SK-N-SH treated with all-trans-retinoic acid at 6 μM for 48 hours (cell line): ENCODE data around the gene SPEM1.
A peak's percentile ranks its signal among the peaks of the same experiment; 100 is the strongest.

Experiments
- ATAC-seq: fragments of 200-7000 bp; cut with Tn5 transposase; 3 replicates; pipeline ENCODE4 v1.9.1; 2020; ENCODE audit warnings: mild to moderate bottlenecking, moderate library complexity
- ARNTL ChIP-seq: fragments of 450-650 bp; formaldehyde crosslinking; IDR thresholded peaks from 2 replicates; pipeline ENCODE4 v1.5.0; 2020; ENCODE audit warnings: low read depth, mild to moderate bottlenecking, moderate library complexity, borderline replicate concordance
- BACH2 ChIP-seq: fragments of 250-450 bp; sonication (Bioruptor Pico); IDR thresholded peaks from 2 replicates; pipeline ENCODE4 v1.9.0; 2021; ENCODE audit warnings: mild to moderate bottlenecking, borderline replicate concordance
- CSDC2 ChIP-seq: fragments of 250-450 bp; sonication (Bioruptor Pico); IDR thresholded peaks from 2 replicates; pipeline ENCODE4 v1.5.0; 2020; ENCODE audit warnings: mild to moderate bottlenecking, moderate library complexity
- ESRRG ChIP-seq: fragments of 250-450 bp; sonication (Bioruptor Pico); IDR thresholded peaks from 2 replicates; pipeline ENCODE4 v1.6.1; 2021; ENCODE audit warnings: mild to moderate bottlenecking
- GLIS3 ChIP-seq: fragments of 250-450 bp; sonication (Bioruptor Pico); IDR thresholded peaks from 2 replicates; pipeline ENCODE4 v1.5.0; 2020; ENCODE audit warnings: mild to moderate bottlenecking, moderate library complexity
- ISL1 ChIP-seq: fragments of 250-450 bp; sonication (Bioruptor Pico); IDR thresholded peaks from 2 replicates; pipeline ENCODE4 v2.1.2; 2022; ENCODE audit warnings: mild to moderate bottlenecking, moderate library complexity
- OSR1 ChIP-seq: fragments of 250-450 bp; sonication (Bioruptor Pico); IDR thresholded peaks from 2 replicates; pipeline ENCODE4 v1.8.0; 2022; ENCODE audit warnings: moderate library complexity, mild to moderate bottlenecking, inconsistent platforms
- POU6F1 ChIP-seq: fragments of 250-450 bp; sonication (Bioruptor Pico); IDR thresholded peaks from 2 replicates; pipeline ENCODE4 v1.8.0; 2021; ENCODE audit warnings: low read depth, mild to moderate bottlenecking, moderate library complexity, borderline replicate concordance
- RARB ChIP-seq: fragments of 250-450 bp; sonication (Bioruptor Pico); IDR thresholded peaks from 2 replicates; pipeline ENCODE4 v1.8.0; 2021; ENCODE audit warnings: mild to moderate bottlenecking, moderate library complexity
- SNAI2 ChIP-seq: fragments of 250-450 bp; sonication (Bioruptor Pico); IDR thresholded peaks from 2 replicates; pipeline ENCODE4 v1.5.0; 2020; ENCODE audit warnings: mild to moderate bottlenecking, moderate library complexity
- TOX ChIP-seq: fragments of 250-450 bp; sonication (Bioruptor Pico); IDR thresholded peaks from 2 replicates; pipeline ENCODE4 v1.8.0; 2021; ENCODE audit warnings: mild to moderate bottlenecking, moderate library complexity, borderline replicate concordance
- TSHZ2 ChIP-seq: fragments of 250-450 bp; sonication (Bioruptor Pico); IDR thresholded peaks from 2 replicates; pipeline ENCODE4 v1.5.0; 2020; ENCODE audit warnings: mild to moderate bottlenecking, moderate library complexity
- ZC3H10 ChIP-seq: fragments of 250-450 bp; sonication (Bioruptor Pico); IDR thresholded peaks from 2 replicates; pipeline ENCODE4 v1.5.1; 2021; ENCODE audit warnings: mild to moderate bottlenecking, moderate library complexity
- ZFP3 ChIP-seq: fragments of 250-450 bp; sonication (Bioruptor Pico); IDR thresholded peaks from 2 replicates; pipeline ENCODE4 v1.5.0; 2020; ENCODE audit warnings: mild to moderate bottlenecking, moderate library complexity
- ZFP30 ChIP-seq: fragments of 450-650 bp; formaldehyde crosslinking; IDR thresholded peaks from 2 replicates; pipeline ENCODE4 v1.5.0; 2022; ENCODE audit warnings: mild to moderate bottlenecking, moderate library complexity
- ZNF565 ChIP-seq: fragments of 450-650 bp; formaldehyde crosslinking; conservative IDR thresholded peaks from 2 replicates; pipeline ENCODE4 v1.5.0; 2020; ENCODE audit warnings: low read depth, mild to moderate bottlenecking, moderate library complexity
- ZNF70 ChIP-seq: fragments of 450-650 bp; formaldehyde crosslinking; IDR thresholded peaks from 2 replicates; pipeline ENCODE4 v1.5.0; 2020; ENCODE audit warnings: mild to moderate bottlenecking, moderate library complexity
- ZNF8 ChIP-seq: fragments of 450-650 bp; formaldehyde crosslinking; IDR thresholded peaks from 2 replicates; pipeline ENCODE4 v1.5.0; 2020; ENCODE audit warnings: mild to moderate bottlenecking, moderate library complexity
- TF ChIP-seq, protein P1 (sequence below): fragments of 250-450 bp; sonication (Bioruptor Pico); IDR thresholded peaks from 2 replicates; pipeline ENCODE4 v1.5.1; 2020; ENCODE audit warnings: low read depth, mild to moderate bottlenecking, moderate library complexity
- TF ChIP-seq, protein P2 (sequence below): fragments of 250-450 bp; sonication (Bioruptor Pico); IDR thresholded peaks from 2 replicates; pipeline ENCODE4 v1.5.1; 2021; ENCODE audit warnings: mild to moderate bottlenecking, moderate library complexity
- TF ChIP-seq, protein P3 (sequence below): fragments of 250-450 bp; sonication (Bioruptor Pico); IDR thresholded peaks from 2 replicates; pipeline ENCODE4 v1.8.0; 2020; ENCODE audit warnings: mild to moderate bottlenecking, moderate library complexity, borderline replicate concordance

The SPEM1 gene

DNA sequence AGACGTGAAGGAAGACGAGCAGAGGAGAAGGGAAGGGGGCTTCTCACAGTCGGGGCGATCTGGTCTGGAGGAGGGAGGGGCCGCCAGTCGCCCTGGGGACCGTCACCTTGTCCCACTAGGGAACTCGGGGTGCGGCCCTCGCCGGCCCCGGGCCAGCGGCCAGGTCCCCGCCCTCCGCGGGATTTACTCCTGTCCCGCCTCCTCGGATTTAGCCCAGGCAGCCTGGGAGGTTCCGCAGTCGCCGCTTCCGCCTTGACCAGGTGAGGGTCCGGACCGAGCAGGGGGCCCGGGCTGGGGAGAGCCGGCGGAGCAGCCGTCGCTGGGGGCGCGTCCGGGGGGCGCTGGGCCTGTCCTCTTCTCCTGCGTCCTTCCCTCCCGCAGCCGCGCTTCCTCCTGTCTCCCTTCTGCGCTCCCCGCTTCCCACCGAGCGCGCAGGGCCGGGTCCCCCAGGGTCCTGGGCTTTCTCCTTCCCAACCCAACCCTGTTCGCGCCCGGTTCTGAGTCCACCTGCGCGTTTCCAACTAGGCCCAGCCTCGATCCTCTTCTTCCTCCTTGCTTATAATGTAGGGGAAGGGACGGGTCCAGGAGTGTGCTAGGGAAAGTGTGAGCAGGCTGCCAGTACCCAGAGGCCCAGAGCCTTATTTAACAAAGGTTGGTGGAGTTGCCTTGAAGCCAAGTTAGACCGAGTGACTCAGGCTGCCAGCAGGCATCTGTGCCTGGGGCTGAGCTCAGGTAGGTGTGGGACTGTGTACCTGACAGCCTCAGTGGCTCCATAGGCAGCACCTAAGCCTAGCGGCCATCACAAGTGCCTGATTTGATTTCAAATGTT is 39.1 kb upstream of the SPEM1 start, which contains the start of gene TNK1:
Gene TNK1, plus strand, starts transcription at position 235 of the 829 bp plus-strand sequence. CDS start 1,838 bp downstream, outside the sequence.
- TF ChIP-seq BACH2 (CRISPR knock-in tag) (no peak), CSDC2 (CRISPR knock-in tag) (no peak), ZFP30 (no peak), RARB (CRISPR knock-in tag) (no peak), ARNTL (no peak), ESRRG (CRISPR knock-in tag) (no peak), ZFP3 (no peak), OSR1 (CRISPR knock-in tag) (no peak), POU6F1 (CRISPR knock-in tag) (no peak), ZNF8 (no peak), ZNF70 (CRISPR knock-in tag) (no peak), ISL1 (CRISPR knock-in tag) (no peak), SNAI2 (CRISPR knock-in tag) (no peak), GLIS3 (CRISPR knock-in tag) (no peak)
- TF ChIP-seq, protein P1, sequence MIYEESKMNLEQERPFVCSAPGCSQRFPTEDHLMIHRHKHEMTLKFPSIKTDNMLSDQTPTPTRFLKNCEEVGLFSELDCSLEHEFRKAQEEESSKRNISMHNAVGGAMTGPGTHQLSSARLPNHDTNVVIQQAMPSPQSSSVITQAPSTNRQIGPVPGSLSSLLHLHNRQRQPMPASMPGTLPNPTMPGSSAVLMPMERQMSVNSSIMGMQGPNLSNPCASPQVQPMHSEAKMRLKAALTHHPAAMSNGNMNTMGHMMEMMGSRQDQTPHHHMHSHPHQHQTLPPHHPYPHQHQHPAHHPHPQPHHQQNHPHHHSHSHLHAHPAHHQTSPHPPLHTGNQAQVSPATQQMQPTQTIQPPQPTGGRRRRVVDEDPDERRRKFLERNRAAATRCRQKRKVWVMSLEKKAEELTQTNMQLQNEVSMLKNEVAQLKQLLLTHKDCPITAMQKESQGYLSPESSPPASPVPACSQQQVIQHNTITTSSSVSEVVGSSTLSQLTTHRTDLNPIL (CRISPR knock-in tag), result no peak
- TF ChIP-seq, protein P2, sequence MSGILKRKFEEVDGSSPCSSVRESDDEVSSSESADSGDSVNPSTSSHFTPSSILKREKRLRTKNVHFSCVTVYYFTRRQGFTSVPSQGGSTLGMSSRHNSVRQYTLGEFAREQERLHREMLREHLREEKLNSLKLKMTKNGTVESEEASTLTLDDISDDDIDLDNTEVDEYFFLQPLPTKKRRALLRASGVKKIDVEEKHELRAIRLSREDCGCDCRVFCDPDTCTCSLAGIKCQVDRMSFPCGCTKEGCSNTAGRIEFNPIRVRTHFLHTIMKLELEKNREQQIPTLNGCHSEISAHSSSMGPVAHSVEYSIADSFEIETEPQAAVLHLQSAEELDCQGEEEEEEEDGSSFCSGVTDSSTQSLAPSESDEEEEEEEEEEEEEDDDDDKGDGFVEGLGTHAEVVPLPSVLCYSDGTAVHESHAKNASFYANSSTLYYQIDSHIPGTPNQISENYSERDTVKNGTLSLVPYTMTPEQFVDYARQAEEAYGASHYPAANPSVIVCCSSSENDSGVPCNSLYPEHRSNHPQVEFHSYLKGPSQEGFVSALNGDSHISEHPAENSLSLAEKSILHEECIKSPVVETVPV (CRISPR knock-in tag), result no peak
- TF ChIP-seq, protein P3, sequence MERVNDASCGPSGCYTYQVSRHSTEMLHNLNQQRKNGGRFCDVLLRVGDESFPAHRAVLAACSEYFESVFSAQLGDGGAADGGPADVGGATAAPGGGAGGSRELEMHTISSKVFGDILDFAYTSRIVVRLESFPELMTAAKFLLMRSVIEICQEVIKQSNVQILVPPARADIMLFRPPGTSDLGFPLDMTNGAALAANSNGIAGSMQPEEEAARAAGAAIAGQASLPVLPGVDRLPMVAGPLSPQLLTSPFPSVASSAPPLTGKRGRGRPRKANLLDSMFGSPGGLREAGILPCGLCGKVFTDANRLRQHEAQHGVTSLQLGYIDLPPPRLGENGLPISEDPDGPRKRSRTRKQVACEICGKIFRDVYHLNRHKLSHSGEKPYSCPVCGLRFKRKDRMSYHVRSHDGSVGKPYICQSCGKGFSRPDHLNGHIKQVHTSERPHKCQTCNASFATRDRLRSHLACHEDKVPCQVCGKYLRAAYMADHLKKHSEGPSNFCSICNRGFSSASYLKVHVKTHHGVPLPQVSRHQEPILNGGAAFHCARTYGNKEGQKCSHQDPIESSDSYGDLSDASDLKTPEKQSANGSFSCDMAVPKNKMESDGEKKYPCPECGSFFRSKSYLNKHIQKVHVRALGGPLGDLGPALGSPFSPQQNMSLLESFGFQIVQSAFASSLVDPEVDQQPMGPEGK (CRISPR knock-in tag), result no peak
- ATAC-seq, result peak; percentile 12; the same call in 2 of the 3 replicates

DNA sequence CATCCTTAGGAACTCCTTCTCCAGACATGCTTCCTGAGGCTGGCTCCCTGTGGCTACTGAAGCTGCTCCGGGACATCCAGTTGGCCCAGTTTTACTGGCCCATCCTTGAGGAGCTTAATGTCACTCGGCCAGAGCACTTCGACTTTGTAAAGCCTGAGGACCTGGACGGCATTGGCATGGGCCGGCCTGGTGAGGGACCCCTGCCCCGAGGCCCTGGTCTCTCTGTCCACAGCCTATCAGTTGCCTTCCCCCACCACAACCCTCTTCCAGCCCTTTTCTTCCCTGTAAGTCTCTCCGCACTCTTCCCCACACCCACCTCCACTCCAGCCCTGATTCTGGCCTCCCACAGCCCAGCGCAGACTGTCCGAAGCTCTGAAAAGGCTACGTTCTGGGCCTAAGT is 37.2 kb upstream of the SPEM1 start:
- ATAC-seq, result peak; percentile 2; the same call in 1 of the 3 replicates
- TF ChIP-seq ESRRG (CRISPR knock-in tag), result no peak
- no peak for TF ChIP-seq TOX (CRISPR knock-in tag)
- no peak for TF ChIP-seq ZFP30
- no peak for TF ChIP-seq POU6F1 (CRISPR knock-in tag)
- TF ChIP-seq ZFP3, result no peak
- TF ChIP-seq, protein P2 (CRISPR knock-in tag), result no peak
- TF ChIP-seq RARB (CRISPR knock-in tag), result no peak
- TF ChIP-seq OSR1 (CRISPR knock-in tag), result no peak
- no peak for TF ChIP-seq ZNF70 (CRISPR knock-in tag)
- no peak for TF ChIP-seq GLIS3 (CRISPR knock-in tag)
- TF ChIP-seq ZC3H10, result no peak
- TF ChIP-seq CSDC2 (CRISPR knock-in tag), result no peak
- TF ChIP-seq ISL1 (CRISPR knock-in tag), result no peak
- no peak for TF ChIP-seq TSHZ2
- TF ChIP-seq BACH2 (CRISPR knock-in tag), result no peak
- TF ChIP-seq ZNF565, result no peak
- TF ChIP-seq, protein P1 (CRISPR knock-in tag), result no peak
- no peak for TF ChIP-seq ZNF8
- TF ChIP-seq, all 23 proteins: peak for 0
